GM23248 (cell line): ENCODE data around the gene MYO18B.

Source experiments
- EZH2 ChIP-seq: fragments of 200-600 bp; sonication (generic); IDR thresholded peaks from 2 replicates; pipeline ENCODE4 v1.6.1; 2018; ENCODE audit warnings: antibody characterized with exemption, mild to moderate bottlenecking; ENCODE audit not compliant: insufficient read depth, poor library complexity, severe bottlenecking
- EZH2phosphoT487 ChIP-seq: fragments of 200-600 bp; sonication (generic); IDR thresholded peaks from 2 replicates; pipeline ENCODE4 v1.6.1; 2018; ENCODE audit warnings: antibody characterized with exemption, moderate library complexity, mild to moderate bottlenecking, low read depth; ENCODE audit not compliant: insufficient read depth

DNA sequence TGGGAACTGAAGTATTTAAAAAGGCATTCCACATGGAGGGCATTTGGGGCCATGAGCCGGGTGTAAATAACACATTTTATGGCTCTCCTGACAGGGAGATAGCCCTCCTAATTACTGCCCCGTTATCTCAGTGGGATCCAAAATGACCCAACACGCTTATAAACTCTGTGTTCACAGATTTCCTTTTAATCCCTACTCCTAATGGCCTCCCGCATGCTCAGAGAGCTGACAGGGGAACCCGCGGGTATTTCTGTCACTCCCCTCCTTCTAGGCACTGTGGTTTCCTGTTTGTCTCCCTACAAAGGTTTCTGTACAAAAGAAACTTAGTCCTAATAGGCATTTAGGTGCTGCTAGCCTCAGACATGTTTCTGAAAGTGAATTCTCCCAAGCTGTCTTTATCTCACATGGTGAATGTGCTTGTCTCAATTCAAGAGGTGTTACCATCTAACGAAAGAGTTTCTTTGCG, 224.5 kb downstream of the MYO18B start:
- TF ChIP-seq EZH2 (no peak), EZH2phosphoT487 (no peak)
